HEK293 (cell line): ENCODE measurements around the gene RPL23.
A peak's percentile ranks its signal among the peaks of the same experiment; 100 is the strongest.

Experiments used
- GFI1B ChIP-seq: fragments of 450-650 bp; formaldehyde crosslinking; IDR thresholded peaks from 2 replicates; pipeline ENCODE4 v1.5.1; 2016; ENCODE audit warnings: missing biosample characterization, missing genetic modification characterization
- GLIS1 ChIP-seq: fragments of 450-650 bp; formaldehyde crosslinking; IDR thresholded peaks from 2 replicates; pipeline ENCODE4 v1.5.1; 2016; ENCODE audit warnings: missing biosample characterization, missing genetic modification characterization
- KLF1 ChIP-seq: fragments of 450-650 bp; formaldehyde crosslinking; IDR thresholded peaks from 2 replicates; pipeline ENCODE4 v1.5.1; 2016; ENCODE audit warnings: missing biosample characterization, missing genetic modification characterization
- KLF17 ChIP-seq: fragments of 450-650 bp; formaldehyde crosslinking; IDR thresholded peaks from 2 replicates; pipeline ENCODE4 v1.5.1; 2016; ENCODE audit warnings: missing biosample characterization, missing genetic modification characterization
- MZF1 ChIP-seq: fragments of 450-650 bp; formaldehyde crosslinking; IDR thresholded peaks from 2 replicates; pipeline ENCODE4 v1.5.1; 2017; ENCODE audit warnings: missing biosample characterization, missing genetic modification characterization, borderline replicate concordance
- PRDM1 ChIP-seq: fragments of 450-650 bp; formaldehyde crosslinking; IDR thresholded peaks from 2 replicates; pipeline ENCODE4; 2016; ENCODE audit warnings: missing biosample characterization, missing genetic modification characterization
- REST ChIP-seq: fragments of 450-650 bp; formaldehyde crosslinking; IDR thresholded peaks from 2 replicates; pipeline ENCODE4 v1.5.1; 2016; ENCODE audit warnings: missing biosample characterization, missing genetic modification characterization
- SP2 ChIP-seq: fragments of 450-650 bp; formaldehyde crosslinking; IDR thresholded peaks from 2 replicates; pipeline ENCODE4 v1.5.1; 2016; ENCODE audit warnings: missing biosample characterization, missing genetic modification characterization
- SP7 ChIP-seq: fragments of 450-650 bp; formaldehyde crosslinking; IDR thresholded peaks from 2 replicates; pipeline ENCODE4 v1.5.1; 2016; ENCODE audit warnings: missing biosample characterization, missing genetic modification characterization
- ZBTB20 ChIP-seq: fragments of 450-650 bp; formaldehyde crosslinking; IDR thresholded peaks from 2 replicates; pipeline ENCODE4 v1.5.1; 2016; ENCODE audit warnings: missing biosample characterization, missing genetic modification characterization
- ZNF121 ChIP-seq: fragments of 450-650 bp; formaldehyde crosslinking; IDR thresholded peaks from 2 replicates; pipeline ENCODE4 v1.5.1; 2016; ENCODE audit warnings: missing biosample characterization, missing genetic modification characterization
- ZNF148 ChIP-seq: fragments of 450-650 bp; formaldehyde crosslinking; IDR thresholded peaks from 2 replicates; pipeline ENCODE4 v1.5.0; 2017; ENCODE audit warnings: missing biosample characterization, missing genetic modification characterization, borderline replicate concordance
- ZNF155 ChIP-seq: fragments of 450-650 bp; formaldehyde crosslinking; IDR thresholded peaks from 2 replicates; pipeline ENCODE4 v1.5.1; 2016; ENCODE audit warnings: missing biosample characterization, missing genetic modification characterization
- ZNF2 ChIP-seq: fragments of 450-650 bp; formaldehyde crosslinking; IDR thresholded peaks from 2 replicates; pipeline ENCODE4 v1.5.1; 2016; ENCODE audit warnings: missing biosample characterization, missing genetic modification characterization
- ZNF266 ChIP-seq: fragments of 450-650 bp; formaldehyde crosslinking; IDR thresholded peaks from 2 replicates; pipeline ENCODE4 v1.5.1; 2016; ENCODE audit warnings: missing biosample characterization, missing genetic modification characterization, low read depth
- ZNF362 ChIP-seq: fragments of 450-650 bp; formaldehyde crosslinking; IDR thresholded peaks from 2 replicates; pipeline ENCODE4 v1.5.1; 2016; ENCODE audit warnings: missing biosample characterization, missing genetic modification characterization
- ZNF398 ChIP-seq: fragments of 450-650 bp; formaldehyde crosslinking; IDR thresholded peaks from 2 replicates; pipeline ENCODE4 v1.5.1; 2017; ENCODE audit warnings: missing biosample characterization, missing genetic modification characterization
- ZNF433 ChIP-seq: fragments of 450-650 bp; formaldehyde crosslinking; IDR thresholded peaks from 2 replicates; pipeline ENCODE4 v1.5.1; 2016; ENCODE audit warnings: missing biosample characterization, missing genetic modification characterization, low read depth
- ZNF600 ChIP-seq: fragments of 450-650 bp; formaldehyde crosslinking; IDR thresholded peaks from 2 replicates; pipeline ENCODE4 v1.5.1; 2016; ENCODE audit warnings: missing biosample characterization, missing genetic modification characterization
- ZNF664 ChIP-seq: fragments of 450-650 bp; formaldehyde crosslinking; IDR thresholded peaks from 2 replicates; pipeline ENCODE4 v1.5.1; 2016; ENCODE audit warnings: missing biosample characterization, missing genetic modification characterization
- TF ChIP-seq, protein P1 (sequence below): fragments of 450-650 bp; formaldehyde crosslinking; IDR thresholded peaks from 2 replicates; pipeline ENCODE4 v1.5.1; 2017; ENCODE audit warnings: missing biosample characterization, mild to moderate bottlenecking, missing genetic modification characterization, moderate library complexity
- TF ChIP-seq, protein P2 (sequence below): fragments of 450-650 bp; formaldehyde crosslinking; IDR thresholded peaks from 2 replicates; pipeline ENCODE4 v1.5.1; 2016; ENCODE audit warnings: missing biosample characterization, missing genetic modification characterization
- TF ChIP-seq, protein P3 (sequence below): fragments of 450-650 bp; IDR thresholded peaks from 2 replicates; pipeline ENCODE4 v1.5.1; 2018; ENCODE audit warnings: missing biosample characterization, mild to moderate bottlenecking, missing genetic modification characterization

Gene RPL23

GRCh38 chr17:38867179-38867967 lies 13.9 kb upstream of the RPL23 start (continued):
- TF ChIP-seq ZNF148 (tag by site-specific recombination), result no peak
- no peak for TF ChIP-seq ZNF664
- peak; percentile 77 for TF ChIP-seq SP7 (tag by site-specific recombination)
- peak; percentile 66 for TF ChIP-seq PRDM1 (tag by site-specific recombination)
- no peak for TF ChIP-seq ZNF155 (tag by site-specific recombination)
- peak; percentile 23; the same call in 1 of the 2 replicates for TF ChIP-seq SP2 (tag by site-specific recombination)
- TF ChIP-seq ZNF600 (tag by site-specific recombination), result no peak
- TF ChIP-seq ZNF121 (tag by site-specific recombination), result peak; percentile 59; the same call in 1 of the 2 replicates
- TF ChIP-seq, protein P1, sequence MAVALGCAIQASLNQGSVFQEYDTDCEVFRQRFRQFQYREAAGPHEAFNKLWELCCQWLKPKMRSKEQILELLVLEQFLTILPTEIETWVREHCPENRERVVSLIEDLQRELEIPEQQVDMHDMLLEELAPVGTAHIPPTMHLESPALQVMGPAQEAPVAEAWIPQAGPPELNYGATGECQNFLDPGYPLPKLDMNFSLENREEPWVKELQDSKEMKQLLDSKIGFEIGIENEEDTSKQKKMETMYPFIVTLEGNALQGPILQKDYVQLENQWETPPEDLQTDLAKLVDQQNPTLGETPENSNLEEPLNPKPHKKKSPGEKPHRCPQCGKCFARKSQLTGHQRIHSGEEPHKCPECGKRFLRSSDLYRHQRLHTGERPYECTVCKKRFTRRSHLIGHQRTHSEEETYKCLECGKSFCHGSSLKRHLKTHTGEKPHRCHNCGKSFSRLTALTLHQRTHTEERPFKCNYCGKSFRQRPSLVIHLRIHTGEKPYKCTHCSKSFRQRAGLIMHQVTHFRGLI (tag by site-specific recombination), result peak; percentile 43; the same call in 1 of the 2 replicates
- peak; percentile 17; the same call in 1 of the 2 replicates for TF ChIP-seq KLF1 (tag by site-specific recombination)
- TF ChIP-seq, protein P2, sequence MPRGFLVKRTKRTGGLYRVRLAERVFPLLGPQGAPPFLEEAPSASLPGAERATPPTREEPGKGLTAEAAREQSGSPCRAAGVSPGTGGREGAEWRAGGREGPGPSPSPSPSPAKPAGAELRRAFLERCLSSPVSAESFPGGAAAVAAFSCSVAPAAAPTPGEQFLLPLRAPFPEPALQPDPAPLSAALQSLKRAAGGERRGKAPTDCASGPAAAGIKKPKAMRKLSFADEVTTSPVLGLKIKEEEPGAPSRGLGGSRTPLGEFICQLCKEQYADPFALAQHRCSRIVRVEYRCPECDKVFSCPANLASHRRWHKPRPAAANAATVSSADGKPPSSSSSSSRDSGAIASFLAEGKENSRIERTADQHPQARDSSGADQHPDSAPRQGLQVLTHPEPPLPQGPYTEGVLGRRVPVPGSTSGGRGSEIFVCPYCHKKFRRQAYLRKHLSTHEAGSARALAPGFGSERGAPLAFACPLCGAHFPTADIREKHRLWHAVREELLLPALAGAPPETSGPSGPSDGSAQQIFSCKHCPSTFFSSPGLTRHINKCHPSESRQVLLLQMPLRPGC, result 0 out of 2 replicates have a peak, but pooled peaks have one; percentile 12
- no peak; the same call in 1 of the 2 replicates for TF ChIP-seq ZNF398 (tag by site-specific recombination)
- no peak; the same call in 1 of the 2 replicates for TF ChIP-seq MZF1
- no peak for TF ChIP-seq ZNF266
- peak; percentile 62 for TF ChIP-seq KLF17 (tag by site-specific recombination)
- TF ChIP-seq GLIS1, result peak; percentile 55; the same call in 1 of the 2 replicates
- TF ChIP-seq REST (tag by site-specific recombination), result no peak
- peak; percentile 37; the same call in 1 of the 2 replicates for TF ChIP-seq ZNF362 (tag by site-specific recombination)
- TF ChIP-seq, protein P3, sequence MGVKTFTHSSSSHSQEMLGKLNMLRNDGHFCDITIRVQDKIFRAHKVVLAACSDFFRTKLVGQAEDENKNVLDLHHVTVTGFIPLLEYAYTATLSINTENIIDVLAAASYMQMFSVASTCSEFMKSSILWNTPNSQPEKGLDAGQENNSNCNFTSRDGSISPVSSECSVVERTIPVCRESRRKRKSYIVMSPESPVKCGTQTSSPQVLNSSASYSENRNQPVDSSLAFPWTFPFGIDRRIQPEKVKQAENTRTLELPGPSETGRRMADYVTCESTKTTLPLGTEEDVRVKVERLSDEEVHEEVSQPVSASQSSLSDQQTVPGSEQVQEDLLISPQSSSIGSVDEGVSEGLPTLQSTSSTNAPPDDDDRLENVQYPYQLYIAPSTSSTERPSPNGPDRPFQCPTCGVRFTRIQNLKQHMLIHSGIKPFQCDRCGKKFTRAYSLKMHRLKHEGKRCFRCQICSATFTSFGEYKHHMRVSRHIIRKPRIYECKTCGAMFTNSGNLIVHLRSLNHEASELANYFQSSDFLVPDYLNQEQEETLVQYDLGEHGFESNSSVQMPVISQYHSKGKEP, result peak; percentile 65
- no peak for TF ChIP-seq ZBTB20
- TF ChIP-seq ZNF433 (tag by site-specific recombination), result no peak
- peak; percentile 50; the same call in 1 of the 2 replicates for TF ChIP-seq ZNF2 (tag by site-specific recombination)
- TF ChIP-seq GFI1B, result no peak
